ENCODE data around the gene MRPL20. TPM values are rescaled to one million over a fixed set of nuclear protein-coding genes. Genes with fewer than 3 reads are reported as not detected.

Gene MRPL20
- polyA plus RNA-seq, 1 of the 3 experiments (the other 2 are of a cell fraction), result 210 TPM

DNA sequence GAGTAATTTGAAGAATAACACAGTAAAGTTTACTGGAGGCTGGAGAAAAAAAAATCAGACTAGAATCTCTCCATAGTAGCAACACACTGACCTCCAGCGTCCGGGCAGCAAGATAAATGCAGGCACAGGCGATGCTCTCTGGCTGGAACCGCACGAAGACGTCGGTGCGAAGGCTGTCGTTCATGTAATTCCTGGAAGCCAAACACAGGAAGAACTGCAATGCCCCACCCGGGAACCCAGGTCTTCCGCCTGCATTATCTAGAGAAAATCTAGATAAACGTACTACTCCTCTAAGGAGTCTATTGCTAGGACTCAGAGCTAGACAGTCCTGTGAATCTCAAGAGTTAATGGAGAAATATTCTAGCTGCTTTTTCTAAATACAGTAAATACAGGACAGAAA is 16.4 kb downstream of the MRPL20 start:
- TF ChIP-seq MEF2A (IDR thresholded peaks at IDR 0.05; ENCODE audit: borderline replicate concordance, low read depth), result no peak
- TF ChIP-seq, protein P1, sequence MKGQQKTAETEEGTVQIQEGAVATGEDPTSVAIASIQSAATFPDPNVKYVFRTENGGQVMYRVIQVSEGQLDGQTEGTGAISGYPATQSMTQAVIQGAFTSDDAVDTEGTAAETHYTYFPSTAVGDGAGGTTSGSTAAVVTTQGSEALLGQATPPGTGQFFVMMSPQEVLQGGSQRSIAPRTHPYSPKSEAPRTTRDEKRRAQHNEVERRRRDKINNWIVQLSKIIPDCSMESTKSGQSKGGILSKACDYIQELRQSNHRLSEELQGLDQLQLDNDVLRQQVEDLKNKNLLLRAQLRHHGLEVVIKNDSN (IDR thresholded peaks at IDR 0.05; ENCODE audit: borderline replicate concordance, low read depth), result no peak
- no peak for TF ChIP-seq EP300 (IDR thresholded peaks at IDR 0.05; ENCODE audit: borderline replicate concordance in 1 of 2, low read depth in 1 of 2, low read length in 1 of 2)
- no peak for TF ChIP-seq ELF1 (IDR thresholded peaks at IDR 0.05)
- no peak for TF ChIP-seq RAD21 (IDR thresholded peaks at IDR 0.05; ENCODE audit: low read length)
- TF ChIP-seq POLR2AphosphoS5 (IDR thresholded peaks at IDR 0.05; ENCODE audit: low read depth, low read length), result no peak
- no peak for TF ChIP-seq NFIC (IDR thresholded peaks at IDR 0.05; ENCODE audit: borderline replicate concordance)
- TF ChIP-seq, protein P2, sequence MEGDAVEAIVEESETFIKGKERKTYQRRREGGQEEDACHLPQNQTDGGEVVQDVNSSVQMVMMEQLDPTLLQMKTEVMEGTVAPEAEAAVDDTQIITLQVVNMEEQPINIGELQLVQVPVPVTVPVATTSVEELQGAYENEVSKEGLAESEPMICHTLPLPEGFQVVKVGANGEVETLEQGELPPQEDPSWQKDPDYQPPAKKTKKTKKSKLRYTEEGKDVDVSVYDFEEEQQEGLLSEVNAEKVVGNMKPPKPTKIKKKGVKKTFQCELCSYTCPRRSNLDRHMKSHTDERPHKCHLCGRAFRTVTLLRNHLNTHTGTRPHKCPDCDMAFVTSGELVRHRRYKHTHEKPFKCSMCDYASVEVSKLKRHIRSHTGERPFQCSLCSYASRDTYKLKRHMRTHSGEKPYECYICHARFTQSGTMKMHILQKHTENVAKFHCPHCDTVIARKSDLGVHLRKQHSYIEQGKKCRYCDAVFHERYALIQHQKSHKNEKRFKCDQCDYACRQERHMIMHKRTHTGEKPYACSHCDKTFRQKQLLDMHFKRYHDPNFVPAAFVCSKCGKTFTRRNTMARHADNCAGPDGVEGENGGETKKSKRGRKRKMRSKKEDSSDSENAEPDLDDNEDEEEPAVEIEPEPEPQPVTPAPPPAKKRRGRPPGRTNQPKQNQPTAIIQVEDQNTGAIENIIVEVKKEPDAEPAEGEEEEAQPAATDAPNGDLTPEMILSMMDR (IDR thresholded peaks at IDR 0.05), result no peak
- TF ChIP-seq GABPA (IDR thresholded peaks at IDR 0.05; ENCODE audit: low read depth), result no peak
- no peak for TF ChIP-seq SIN3A (IDR thresholded peaks at IDR 0.05; ENCODE audit: borderline replicate concordance, low read depth, low read length)
- TF ChIP-seq FOXJ3 (CRISPR knock-in tag; IDR thresholded peaks at IDR 0.05), result no peak
- TF ChIP-seq FOSL2 (IDR thresholded peaks at IDR 0.05; ENCODE audit: borderline replicate concordance, low read depth), result no peak
- TF ChIP-seq, protein P3, sequence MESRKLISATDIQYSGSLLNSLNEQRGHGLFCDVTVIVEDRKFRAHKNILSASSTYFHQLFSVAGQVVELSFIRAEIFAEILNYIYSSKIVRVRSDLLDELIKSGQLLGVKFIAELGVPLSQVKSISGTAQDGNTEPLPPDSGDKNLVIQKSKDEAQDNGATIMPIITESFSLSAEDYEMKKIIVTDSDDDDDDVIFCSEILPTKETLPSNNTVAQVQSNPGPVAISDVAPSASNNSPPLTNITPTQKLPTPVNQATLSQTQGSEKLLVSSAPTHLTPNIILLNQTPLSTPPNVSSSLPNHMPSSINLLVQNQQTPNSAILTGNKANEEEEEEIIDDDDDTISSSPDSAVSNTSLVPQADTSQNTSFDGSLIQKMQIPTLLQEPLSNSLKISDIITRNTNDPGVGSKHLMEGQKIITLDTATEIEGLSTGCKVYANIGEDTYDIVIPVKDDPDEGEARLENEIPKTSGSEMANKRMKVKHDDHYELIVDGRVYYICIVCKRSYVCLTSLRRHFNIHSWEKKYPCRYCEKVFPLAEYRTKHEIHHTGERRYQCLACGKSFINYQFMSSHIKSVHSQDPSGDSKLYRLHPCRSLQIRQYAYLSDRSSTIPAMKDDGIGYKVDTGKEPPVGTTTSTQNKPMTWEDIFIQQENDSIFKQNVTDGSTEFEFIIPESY (IDR thresholded peaks at IDR 0.05; ENCODE audit: borderline replicate concordance, low read depth), result no peak
- no peak for TF ChIP-seq NRF1 (IDR thresholded peaks at IDR 0.05; ENCODE audit: low read depth, low read length)
- no peak for TF ChIP-seq JUND (IDR thresholded peaks at IDR 0.05)
- TF ChIP-seq, protein P4, sequence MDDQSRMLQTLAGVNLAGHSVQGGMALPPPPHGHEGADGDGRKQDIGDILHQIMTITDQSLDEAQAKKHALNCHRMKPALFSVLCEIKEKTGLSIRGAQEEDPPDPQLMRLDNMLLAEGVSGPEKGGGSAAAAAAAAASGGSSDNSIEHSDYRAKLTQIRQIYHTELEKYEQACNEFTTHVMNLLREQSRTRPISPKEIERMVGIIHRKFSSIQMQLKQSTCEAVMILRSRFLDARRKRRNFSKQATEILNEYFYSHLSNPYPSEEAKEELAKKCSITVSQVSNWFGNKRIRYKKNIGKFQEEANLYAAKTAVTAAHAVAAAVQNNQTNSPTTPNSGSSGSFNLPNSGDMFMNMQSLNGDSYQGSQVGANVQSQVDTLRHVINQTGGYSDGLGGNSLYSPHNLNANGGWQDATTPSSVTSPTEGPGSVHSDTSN (IDR thresholded peaks at IDR 0.05), result no peak
- no peak overlapping the region for H3K27ac ChIP-seq (ENCODE audit: low read depth in 2 of 2, low read length in 1 of 2)
- H3K4me3 ChIP-seq (ENCODE audit: low read depth in 2 of 2, low read length in 1 of 2), result no peak overlapping the region
- H3K36me3 ChIP-seq (replicated peaks in 1 of 2; ENCODE audit: control insufficient read depth in 1 of 2, insufficient read depth in 2 of 2, low read length in 1 of 2), result peaks cover 50 to 83% of the 10 kb centered on the region in 2 experiments
- DNase-seq, result no peak
- H3F3A ChIP-seq (replicated peaks; ENCODE audit: insufficient read depth), result no peaks in the 10 kb centered on the region
- 89% methylated on average over 5 of the region's 12 CpGs for WGBS (ENCODE audit: low lambda C conversion rate)
- H3K9ac ChIP-seq, result no peak overlapping the region
- H3K4me1 ChIP-seq (ENCODE audit: control insufficient read depth in 1 of 2, insufficient read depth in 2 of 2, low read depth in 1 of 2, low read length in 1 of 2), result no peaks in the 10 kb centered on the region
- H3K79me2 ChIP-seq (ENCODE audit: insufficient read depth), result peaks cover 45% of the 10 kb centered on the region
- H4K20me1 ChIP-seq (ENCODE audit: insufficient read depth), result 0 out of 2 replicates have a peak, but pooled peaks cover 4% of the 10 kb centered on the region
- H3K27me3 ChIP-seq (ENCODE audit: insufficient read depth), result no peaks in the 10 kb centered on the region
- no peaks in the 10 kb centered on the region for H3K9me2 ChIP-seq
- no peak overlapping the region for H2AFZ ChIP-seq (ENCODE audit: low read depth)
- CTCF ChIA-PET, result interaction anchor here (1.2 to 2.8 kb wide), 3 partner anchors 8 to 12 kb away, joined by 4 to 16 read pairs (median 6); partner anchors contain the start of gene CCNL2
- H3K4me2 ChIP-seq, result no peak overlapping the region
- POLR2A ChIA-PET, result interaction anchor here (2.3 kb wide), 1 partner anchor 8 kb away, joined by 10 read pairs; the partner anchor contains the start of gene CCNL2
- no peaks in the 10 kb centered on the region for H3K9me3 ChIP-seq

Measured in SK-N-SH (cell line).